Ectodermal cell (in vitro differentiated cells): ENCODE data around the gene WASF2. TPM values are rescaled to one million over a fixed set of nuclear protein-coding genes. Genes with fewer than 3 reads are reported as not detected.
"Not testable (repeated sequence)": the region's sequence is repeated elsewhere in the genome, so short reads cannot be mapped to it uniquely, and the experiment has no call there.

ENCODE experiments used
- H3K27ac ChIP-seq: 2 replicates; pipeline ENCODE4 v1.7.0; 2013; ENCODE audit warnings: mild to moderate bottlenecking, low read depth, low read length; ENCODE audit not compliant: insufficient read depth, poor library complexity, severe bottlenecking
- H3K27me3 ChIP-seq: 2 replicates; pipeline ENCODE4 v1.7.0; 2013; ENCODE audit warnings: mild to moderate bottlenecking, low read length; ENCODE audit not compliant: insufficient read depth, control insufficient read depth, poor library complexity, severe bottlenecking
- H3K36me3 ChIP-seq: one replicate; pipeline ENCODE4 v1.7.0; 2013; ENCODE audit warnings: low read length; ENCODE audit not compliant: control insufficient read depth, insufficient read depth
- H3K4me1 ChIP-seq: one replicate; pipeline ENCODE4 v1.7.0; 2013; ENCODE audit warnings: low read length; ENCODE audit not compliant: control insufficient read depth, insufficient read depth
- H3K4me3 ChIP-seq: 2 replicates; pipeline ENCODE4 v1.7.0; 2013; ENCODE audit warnings: low read depth, low read length, control low read depth; ENCODE audit not compliant: insufficient read depth
- H3K9me3 ChIP-seq: 2 replicates; pipeline ENCODE4 v1.7.0; 2013; ENCODE audit warnings: mild to moderate bottlenecking, low read length, moderate library complexity; ENCODE audit not compliant: control insufficient read depth
- WGBS, 2 experiments: methylation state at CpG; one replicate each; pipeline ENCODE4 v1.1.7; 2013; ENCODE audit warnings: missing lambda C conversion rate in 2 of 2; 5-methylcytosine and 5-hydroxymethylcytosine counted together
- polyA plus RNA-seq, 4 experiments: library from polyadenylated mRNA; stranded (reverse); fragments of 50-300 nt; gene quantifications; one replicate each; pipeline ENCODE4 v1.2.3, GENCODE V29; 2013

The WASF2 gene, protein sequence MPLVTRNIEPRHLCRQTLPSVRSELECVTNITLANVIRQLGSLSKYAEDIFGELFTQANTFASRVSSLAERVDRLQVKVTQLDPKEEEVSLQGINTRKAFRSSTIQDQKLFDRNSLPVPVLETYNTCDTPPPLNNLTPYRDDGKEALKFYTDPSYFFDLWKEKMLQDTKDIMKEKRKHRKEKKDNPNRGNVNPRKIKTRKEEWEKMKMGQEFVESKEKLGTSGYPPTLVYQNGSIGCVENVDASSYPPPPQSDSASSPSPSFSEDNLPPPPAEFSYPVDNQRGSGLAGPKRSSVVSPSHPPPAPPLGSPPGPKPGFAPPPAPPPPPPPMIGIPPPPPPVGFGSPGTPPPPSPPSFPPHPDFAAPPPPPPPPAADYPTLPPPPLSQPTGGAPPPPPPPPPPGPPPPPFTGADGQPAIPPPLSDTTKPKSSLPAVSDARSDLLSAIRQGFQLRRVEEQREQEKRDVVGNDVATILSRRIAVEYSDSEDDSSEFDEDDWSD
- 73.2 TPM for polyA plus RNA-seq (2013, experiment 1 of 4)
- 80.6 TPM for polyA plus RNA-seq (2013, experiment 2 of 4)
- 57.9 TPM for polyA plus RNA-seq (2013, experiment 3 of 4)
- 63.2 TPM for polyA plus RNA-seq (2013, experiment 4 of 4)

- Histone ChIP-seq H3K27me3 (no peaks in the 10 kb centered on the region), H3K9me3 (no peaks in the 10 kb centered on the region), H3K4me1 (peaks cover 13% of the 10 kb centered on the region), H3K27ac (peak within 1 kb of the TSS; percentile 93), H3K36me3 (no peaks in the 10 kb centered on the region), H3K4me3 (peak within 1 kb of the TSS; percentile 89)
- 4 to 5% methylated on average over 50 of the region's 50 CpGs for WGBS, 2 experiments
These were observed at the start of gene WASF2 for GRCh38 chr1:27489973-27490741. Gene WASF2 (minus strand): TSS chr1:27490167. CDS start chr1:27428890, 61,277 bp downstream.

DNA sequence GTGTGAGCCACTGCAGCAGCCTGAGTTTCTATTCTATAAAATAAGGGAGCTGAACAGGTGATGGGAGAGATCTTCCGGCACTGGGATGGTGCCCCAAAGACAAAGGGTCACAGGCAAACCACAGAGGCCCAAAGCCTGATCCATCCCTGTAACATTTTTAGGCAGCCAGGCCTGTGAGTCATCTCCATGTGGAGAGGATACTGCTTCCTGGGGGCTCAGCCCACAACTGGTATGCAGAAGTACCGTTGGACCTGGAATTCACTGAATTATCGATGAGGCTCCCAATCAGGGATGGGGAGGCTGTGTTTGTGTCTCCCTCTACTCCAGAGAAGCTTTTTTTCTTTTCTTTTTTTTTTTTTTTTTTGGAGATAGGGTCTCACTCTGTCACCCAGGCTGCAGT is 48.8 kb upstream of the WASF2 start:
- no peaks in the 10 kb centered on the region for H3K27me3 ChIP-seq
- peak overlapping the region; percentile 8 for H3K27ac ChIP-seq
- H3K4me1 ChIP-seq: peaks cover 43% of the 10 kb centered on the region
- peaks cover 38% of the 10 kb centered on the region for H3K36me3 ChIP-seq
- no peaks in the 10 kb centered on the region for H3K9me3 ChIP-seq
- no peak overlapping the region for H3K4me3 ChIP-seq
- WGBS, 2 experiments: 75 to 79% methylated on average over 3 of the region's 3 CpGs

GRCh38 chr1:27538305-27538676 is 48.3 kb upstream of the WASF2 start:
- H3K27me3 ChIP-seq, H3K9me3 ChIP-seq, H3K27ac ChIP-seq, H3K4me3 ChIP-seq: not testable (repeated sequence)
- Histone ChIP-seq H3K4me1 (peaks cover 43% of the 10 kb centered on the region), H3K36me3 (peaks cover 38% of the 10 kb centered on the region)
- WGBS, 2 experiments: 94 to 95% methylated on average over 4 of the region's 4 CpGs

DNA sequence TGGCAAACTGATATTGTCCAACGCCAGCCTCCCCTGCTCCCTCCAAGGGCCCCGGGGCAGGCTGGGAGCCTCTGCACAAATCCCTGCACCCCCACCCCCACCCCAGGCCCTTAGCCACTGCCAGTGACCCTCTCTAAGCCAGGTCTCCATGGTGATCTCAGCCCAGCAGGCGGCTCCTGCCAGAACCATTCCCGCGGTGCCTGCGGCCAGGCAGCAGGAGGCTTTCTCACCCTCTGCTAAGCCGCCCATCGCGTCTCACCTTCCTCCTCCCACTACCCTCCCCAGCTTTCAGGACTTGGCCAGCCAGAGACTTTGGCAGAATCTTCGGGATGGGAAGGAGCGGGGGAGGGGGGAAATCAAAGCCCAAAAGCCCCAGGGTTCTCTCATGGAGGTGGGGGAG is 46.8 kb upstream of the WASF2 start:
- H3K27ac ChIP-seq: peak overlapping the region; percentile 65
- 8 to 10% methylated on average over 11 of the region's 11 CpGs for WGBS, 2 experiments
- peaks cover 36% of the 10 kb centered on the region for H3K36me3 ChIP-seq
- no peaks in the 10 kb centered on the region for H3K27me3 ChIP-seq
- no peak overlapping the region for H3K4me3 ChIP-seq
- H3K9me3 ChIP-seq: no peaks in the 10 kb centered on the region
- peaks cover 49% of the 10 kb centered on the region for H3K4me1 ChIP-seq

DNA sequence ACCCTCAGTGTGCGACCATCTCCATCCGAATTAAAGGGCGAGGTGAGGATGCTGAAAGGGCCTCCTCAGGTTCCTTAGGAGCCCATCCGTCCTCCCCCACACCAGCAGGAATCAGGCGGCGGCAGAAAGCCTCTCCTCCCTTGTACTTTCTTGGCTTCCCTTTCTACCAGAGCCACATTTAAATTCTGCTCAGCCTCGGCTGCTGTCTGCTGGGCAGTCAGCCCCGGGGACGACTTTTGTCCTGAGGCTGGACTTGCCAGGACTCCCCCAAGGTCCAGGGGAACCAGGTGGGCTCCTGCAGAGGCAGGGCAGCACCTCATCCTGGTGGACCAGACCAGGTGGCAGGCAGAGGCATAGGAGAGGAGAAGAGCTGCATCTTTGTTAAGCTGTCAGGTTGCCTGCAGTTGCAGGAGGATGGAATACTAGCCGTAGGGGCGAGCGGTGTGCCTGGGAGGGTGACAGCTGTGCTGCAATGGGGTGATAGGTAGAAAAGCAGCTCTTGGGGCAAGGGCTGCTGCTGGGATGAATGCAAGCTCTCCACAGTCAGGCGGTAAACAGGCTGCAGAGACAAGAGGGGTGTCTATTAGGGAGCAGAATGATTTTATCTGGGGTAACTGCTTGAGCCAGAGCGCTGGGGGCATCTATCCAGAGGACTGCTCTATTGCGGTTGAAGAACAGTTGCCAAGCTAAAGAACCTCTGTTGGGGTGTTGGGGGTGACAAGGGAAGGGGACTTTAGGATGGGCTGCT is 46.2 kb upstream of the WASF2 start:
- Histone ChIP-seq H3K27ac (peak overlapping the region; percentile 65), H3K4me1 (peaks cover 49% of the 10 kb centered on the region), H3K36me3 (peaks cover 36% of the 10 kb centered on the region), H3K27me3 (no peaks in the 10 kb centered on the region), H3K9me3 (no peaks in the 10 kb centered on the region), H3K4me3 (no peak overlapping the region)
- WGBS, 2 experiments: 71 to 73% methylated on average over 15 of the region's 15 CpGs

GRCh38 chr1:27535386-27535785 is 45.4 kb upstream of the WASF2 start:
- Histone ChIP-seq H3K4me3 (no peak overlapping the region), H3K27me3 (no peaks in the 10 kb centered on the region), H3K9me3 (no peaks in the 10 kb centered on the region), H3K36me3 (peaks cover 35% of the 10 kb centered on the region), H3K4me1 (peaks cover 49% of the 10 kb centered on the region), H3K27ac (no peak overlapping the region)
- 80 to 83% methylated on average over 2 of the region's 2 CpGs for WGBS, 2 experiments

DNA sequence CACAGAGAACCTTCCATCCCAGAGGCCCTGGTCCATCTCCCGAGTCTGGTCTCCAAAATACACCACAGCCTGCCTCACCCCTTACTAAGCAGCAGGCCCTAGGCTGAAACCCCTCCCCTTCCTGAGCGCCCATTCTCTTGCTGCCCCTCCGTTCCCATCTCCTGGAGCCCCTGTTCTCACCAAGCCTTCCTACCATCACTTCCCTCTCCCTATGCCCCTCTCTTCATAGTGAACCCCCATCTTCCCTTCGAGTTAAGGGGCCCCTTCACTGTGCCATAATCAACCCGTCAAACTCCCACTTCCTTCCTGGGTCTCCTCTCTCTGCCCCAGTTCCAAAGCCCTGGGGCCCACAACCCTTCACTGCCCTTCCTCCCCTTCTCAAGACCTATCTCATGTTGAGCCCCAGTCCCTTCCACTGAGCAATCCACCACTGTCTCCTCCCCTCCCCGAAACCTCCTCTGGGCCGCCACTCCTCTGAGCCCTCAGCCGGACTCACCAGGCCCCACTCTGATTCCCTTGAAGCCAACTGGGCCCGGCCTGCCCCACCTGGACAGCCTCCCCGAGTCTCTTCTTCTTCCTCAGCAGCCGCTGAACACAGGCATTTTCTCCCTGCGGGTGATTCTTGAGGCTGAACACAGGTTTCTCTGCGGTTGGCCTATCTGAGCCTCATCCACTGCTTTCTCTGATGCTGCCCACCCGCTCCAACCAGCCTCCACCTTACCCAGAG is 42.2 kb upstream of the WASF2 start:
- H3K4me1 ChIP-seq: peaks cover 58% of the 10 kb centered on the region
- WGBS, 2 experiments: 91 to 94% methylated on average over 14 of the region's 14 CpGs
- H3K9me3 ChIP-seq: no peaks in the 10 kb centered on the region
- H3K27me3 ChIP-seq: no peaks in the 10 kb centered on the region
- no peak overlapping the region for H3K27ac ChIP-seq
- H3K36me3 ChIP-seq: peaks cover 20% of the 10 kb centered on the region
- H3K4me3 ChIP-seq: no peak overlapping the region

DNA sequence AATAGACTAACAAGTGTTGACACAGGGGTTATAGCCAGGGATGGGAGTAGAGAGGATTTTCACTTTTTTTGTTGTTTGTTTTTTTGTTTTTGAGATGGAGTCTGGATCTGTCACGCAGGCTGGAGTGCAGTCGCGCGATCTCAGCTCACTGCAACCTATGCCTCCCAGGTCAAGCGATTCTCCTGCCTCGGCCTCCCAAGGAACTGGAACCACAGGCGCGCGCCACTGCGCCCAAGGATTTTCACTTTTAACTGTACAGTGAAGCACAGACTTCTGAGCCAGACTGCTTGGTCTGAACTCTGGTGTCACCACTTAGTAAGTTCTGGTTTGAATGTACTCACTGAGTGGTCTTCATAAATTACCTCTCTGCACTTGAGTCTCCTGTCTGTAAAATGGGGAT is 40.2 kb upstream of the WASF2 start:
- Histone ChIP-seq H3K4me3 (no peak overlapping the region), H3K27ac (no peak overlapping the region), H3K9me3 (no peaks in the 10 kb centered on the region), H3K36me3 (peaks cover 17% of the 10 kb centered on the region), H3K27me3 (no peaks in the 10 kb centered on the region), H3K4me1 (peaks cover 58% of the 10 kb centered on the region)
- WGBS, 2 experiments: 97% methylated on average over 10 of the region's 10 CpGs

- 89% methylated on average over 5 of the region's 5 CpGs for WGBS, 2 experiments
- no peaks in the 10 kb centered on the region for H3K9me3 ChIP-seq
- H3K27me3 ChIP-seq: no peaks in the 10 kb centered on the region
- peak overlapping the region; percentile 54 for H3K27ac ChIP-seq
- H3K4me1 ChIP-seq: peaks cover 59% of the 10 kb centered on the region
- peaks cover 17% of the 10 kb centered on the region for H3K36me3 ChIP-seq
- H3K4me3 ChIP-seq: no peak overlapping the region
These were observed 39.7 kb upstream of the WASF2 start for GRCh38 chr1:27529704-27530018.
